HL-60 (cell line): ENCODE results near the gene KIF25.

Experiments used
- POLR2AphosphoS5 ChIP-seq: IDR thresholded peaks from 2 replicates; pipeline ENCODE4 v1.6.1; 2012; ENCODE audit warnings: low read depth
- TF ChIP-seq, protein P1 (sequence below): IDR thresholded peaks from one replicate; pipeline ENCODE4 v1.5.1; 2011; ENCODE audit warnings: low read length, control low read depth, inconsistent platforms; ENCODE audit not compliant: insufficient read depth

DNA sequence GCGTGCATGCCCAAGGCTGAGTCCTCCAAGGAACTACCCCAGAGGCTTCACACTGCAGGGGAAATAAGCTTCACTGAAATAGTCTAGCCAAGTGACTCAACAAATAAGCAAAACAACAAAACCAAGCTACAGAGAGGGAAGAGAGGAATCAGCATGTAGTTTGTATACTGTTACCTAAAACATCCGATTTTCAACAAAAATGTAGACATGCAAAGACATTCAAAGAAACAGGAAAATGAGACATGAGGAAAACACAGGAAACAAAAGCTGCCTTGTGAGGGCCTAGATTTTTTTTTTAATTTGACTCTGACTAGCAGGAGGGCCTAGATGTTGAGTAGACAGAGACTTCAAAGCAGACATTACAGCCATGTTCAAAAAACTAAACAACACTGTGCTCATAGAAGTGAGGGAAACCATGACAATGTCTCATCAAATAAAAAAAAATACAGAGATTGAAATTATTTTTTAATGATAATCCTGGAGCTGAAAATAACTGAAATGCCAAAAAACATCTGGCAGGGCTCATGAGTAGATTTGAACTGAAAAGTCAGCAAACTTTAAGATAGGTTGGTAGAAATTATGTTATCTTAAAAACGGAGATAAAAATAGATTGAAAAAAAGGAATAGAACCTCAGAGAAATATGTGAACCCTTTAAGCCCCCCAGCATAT, 16.4 kb upstream of the KIF25 start:
- TF ChIP-seq, protein P1, sequence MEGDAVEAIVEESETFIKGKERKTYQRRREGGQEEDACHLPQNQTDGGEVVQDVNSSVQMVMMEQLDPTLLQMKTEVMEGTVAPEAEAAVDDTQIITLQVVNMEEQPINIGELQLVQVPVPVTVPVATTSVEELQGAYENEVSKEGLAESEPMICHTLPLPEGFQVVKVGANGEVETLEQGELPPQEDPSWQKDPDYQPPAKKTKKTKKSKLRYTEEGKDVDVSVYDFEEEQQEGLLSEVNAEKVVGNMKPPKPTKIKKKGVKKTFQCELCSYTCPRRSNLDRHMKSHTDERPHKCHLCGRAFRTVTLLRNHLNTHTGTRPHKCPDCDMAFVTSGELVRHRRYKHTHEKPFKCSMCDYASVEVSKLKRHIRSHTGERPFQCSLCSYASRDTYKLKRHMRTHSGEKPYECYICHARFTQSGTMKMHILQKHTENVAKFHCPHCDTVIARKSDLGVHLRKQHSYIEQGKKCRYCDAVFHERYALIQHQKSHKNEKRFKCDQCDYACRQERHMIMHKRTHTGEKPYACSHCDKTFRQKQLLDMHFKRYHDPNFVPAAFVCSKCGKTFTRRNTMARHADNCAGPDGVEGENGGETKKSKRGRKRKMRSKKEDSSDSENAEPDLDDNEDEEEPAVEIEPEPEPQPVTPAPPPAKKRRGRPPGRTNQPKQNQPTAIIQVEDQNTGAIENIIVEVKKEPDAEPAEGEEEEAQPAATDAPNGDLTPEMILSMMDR: no peak
- TF ChIP-seq POLR2AphosphoS5: no peak
